Measurements from ENCODE around the gene KRT35.

The KRT35 gene

DNA sequence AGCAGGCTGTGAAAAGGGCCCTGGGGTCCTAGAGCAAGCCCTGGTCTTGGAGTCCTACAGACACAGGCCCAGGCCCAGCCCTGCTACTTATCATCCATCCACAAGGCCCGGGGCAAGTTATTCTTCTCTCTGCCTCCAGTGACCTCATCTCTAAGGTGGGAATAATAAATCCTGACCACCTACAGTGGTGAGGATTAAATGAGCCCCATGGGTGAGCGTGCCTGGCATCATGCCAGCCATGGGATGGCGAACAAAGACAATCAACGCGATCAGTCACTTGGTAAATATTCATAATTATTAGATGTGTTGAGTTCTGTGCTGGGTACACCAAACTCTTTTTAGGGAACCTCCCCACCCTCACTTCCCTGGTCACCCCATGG is 32.2 kb upstream of the KRT35 start:
- DNase-seq (ENCODE audit: low read depth): no peak
- TF ChIP-seq POLR2A (IDR thresholded peaks at IDR 0.05; ENCODE audit: extremely low read depth, insufficient read length): no peak
- no peak overlapping the region for H3K4me3 ChIP-seq (ENCODE audit: low read depth, low read length)

DNA sequence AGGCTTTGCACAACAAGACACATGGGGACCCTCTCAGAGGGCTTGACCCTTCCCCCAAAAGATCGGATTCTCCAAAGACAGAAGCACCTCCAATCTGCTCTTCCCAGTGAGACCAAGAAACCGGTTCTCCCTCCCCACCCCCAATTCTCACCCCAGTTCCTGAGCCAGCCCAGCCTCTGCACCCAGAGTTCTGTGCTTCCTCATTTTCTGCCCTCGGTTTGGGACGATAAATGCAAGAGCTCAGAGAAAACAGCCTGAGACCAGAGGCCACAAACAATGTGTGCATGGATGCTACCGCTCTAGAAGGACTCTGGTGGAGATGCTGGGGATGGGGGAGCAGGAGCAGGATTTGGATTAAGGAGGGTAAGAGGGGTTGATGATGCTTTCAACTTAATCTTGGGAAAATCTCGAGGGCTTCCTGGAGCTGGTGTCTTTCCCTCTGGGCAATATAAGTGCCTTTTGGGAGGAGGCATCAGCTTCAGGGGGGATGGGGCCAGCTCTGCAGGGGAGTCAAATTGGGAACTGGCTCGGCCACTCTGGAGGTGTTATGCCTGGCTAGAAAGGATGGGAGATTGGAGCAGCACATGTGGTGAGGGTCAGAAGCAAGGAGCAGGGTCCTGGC is 31.7 kb upstream of the KRT35 start:
- no peak for TF ChIP-seq MYC (IDR thresholded peaks at IDR 0.05; ENCODE audit: low read depth, low read length)
- TF ChIP-seq, protein P1, sequence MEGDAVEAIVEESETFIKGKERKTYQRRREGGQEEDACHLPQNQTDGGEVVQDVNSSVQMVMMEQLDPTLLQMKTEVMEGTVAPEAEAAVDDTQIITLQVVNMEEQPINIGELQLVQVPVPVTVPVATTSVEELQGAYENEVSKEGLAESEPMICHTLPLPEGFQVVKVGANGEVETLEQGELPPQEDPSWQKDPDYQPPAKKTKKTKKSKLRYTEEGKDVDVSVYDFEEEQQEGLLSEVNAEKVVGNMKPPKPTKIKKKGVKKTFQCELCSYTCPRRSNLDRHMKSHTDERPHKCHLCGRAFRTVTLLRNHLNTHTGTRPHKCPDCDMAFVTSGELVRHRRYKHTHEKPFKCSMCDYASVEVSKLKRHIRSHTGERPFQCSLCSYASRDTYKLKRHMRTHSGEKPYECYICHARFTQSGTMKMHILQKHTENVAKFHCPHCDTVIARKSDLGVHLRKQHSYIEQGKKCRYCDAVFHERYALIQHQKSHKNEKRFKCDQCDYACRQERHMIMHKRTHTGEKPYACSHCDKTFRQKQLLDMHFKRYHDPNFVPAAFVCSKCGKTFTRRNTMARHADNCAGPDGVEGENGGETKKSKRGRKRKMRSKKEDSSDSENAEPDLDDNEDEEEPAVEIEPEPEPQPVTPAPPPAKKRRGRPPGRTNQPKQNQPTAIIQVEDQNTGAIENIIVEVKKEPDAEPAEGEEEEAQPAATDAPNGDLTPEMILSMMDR (IDR thresholded peaks at IDR 0.05; ENCODE audit: low read depth, low read length): no peak
- no peak for TF ChIP-seq POLR2A (IDR thresholded peaks at IDR 0.05; ENCODE audit: extremely low read depth, insufficient read length)
- TF ChIP-seq, protein P2, sequence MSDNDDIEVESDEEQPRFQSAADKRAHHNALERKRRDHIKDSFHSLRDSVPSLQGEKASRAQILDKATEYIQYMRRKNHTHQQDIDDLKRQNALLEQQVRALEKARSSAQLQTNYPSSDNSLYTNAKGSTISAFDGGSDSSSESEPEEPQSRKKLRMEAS (IDR thresholded peaks at IDR 0.05; ENCODE audit: low read depth, low read length): no peak
- peak; percentile 15 for DNase-seq (ENCODE audit: low read depth)
- H3K4me3 ChIP-seq (ENCODE audit: low read depth, low read length): no peak overlapping the region

- no peak overlapping the region for H3K4me3 ChIP-seq (ENCODE audit: low read depth, low read length)
- DNase-seq (ENCODE audit: low read depth): no peak
- TF ChIP-seq, protein P2 (IDR thresholded peaks at IDR 0.05; ENCODE audit: low read depth, low read length): no peak
- TF ChIP-seq POLR2A (IDR thresholded peaks at IDR 0.05; ENCODE audit: extremely low read depth, insufficient read length) (no peak), MYC (IDR thresholded peaks at IDR 0.05; ENCODE audit: low read depth, low read length) (no peak)
- TF ChIP-seq, protein P1 (IDR thresholded peaks at IDR 0.05; ENCODE audit: low read depth, low read length): no peak
Observed at GRCh38 chr17:41511716-41512115, 30.8 kb upstream of the KRT35 start.

DNA sequence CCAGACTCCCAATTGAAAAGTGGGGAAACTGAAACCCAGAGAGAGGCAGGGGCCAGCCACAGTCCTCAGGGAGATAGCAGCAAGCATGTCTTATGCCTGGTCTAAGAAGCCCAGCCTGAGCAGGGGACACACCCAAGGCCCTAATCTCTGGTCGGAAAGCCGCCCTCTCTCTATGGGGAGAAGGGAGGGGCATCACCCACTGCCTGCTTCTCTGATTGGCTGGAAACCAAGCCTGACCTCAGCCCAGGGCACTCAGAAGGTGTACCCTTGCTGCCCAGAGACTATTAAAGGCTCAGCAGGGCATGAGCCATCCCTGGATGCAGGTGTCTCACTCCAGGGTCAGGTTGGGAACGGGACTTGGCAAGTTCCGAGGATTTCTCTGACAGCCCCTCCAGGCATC is 30.2 kb upstream of the KRT35 start:
- TF ChIP-seq, protein P1 (IDR thresholded peaks at IDR 0.05; ENCODE audit: low read depth, low read length): no peak
- TF ChIP-seq, protein P2 (IDR thresholded peaks at IDR 0.05; ENCODE audit: low read depth, low read length): no peak
- TF ChIP-seq POLR2A (IDR thresholded peaks at IDR 0.05; ENCODE audit: extremely low read depth, insufficient read length) (no peak), MYC (IDR thresholded peaks at IDR 0.05; ENCODE audit: low read depth, low read length) (no peak)
- no peak for DNase-seq (ENCODE audit: low read depth)
- H3K4me3 ChIP-seq (ENCODE audit: low read depth, low read length): no peak overlapping the region

GRCh38 chr17:41510251-41511065 is 29.5 kb upstream of the KRT35 start:
- TF ChIP-seq MYC (IDR thresholded peaks at IDR 0.05; ENCODE audit: low read depth, low read length) (no peak), POLR2A (IDR thresholded peaks at IDR 0.05; ENCODE audit: extremely low read depth, insufficient read length) (no peak)
- TF ChIP-seq, protein P1 (IDR thresholded peaks at IDR 0.05; ENCODE audit: low read depth, low read length): no peak
- TF ChIP-seq, protein P2 (IDR thresholded peaks at IDR 0.05; ENCODE audit: low read depth, low read length): no peak
- no peak for DNase-seq (ENCODE audit: low read depth)
- no peak overlapping the region for H3K4me3 ChIP-seq (ENCODE audit: low read depth, low read length)

DNA sequence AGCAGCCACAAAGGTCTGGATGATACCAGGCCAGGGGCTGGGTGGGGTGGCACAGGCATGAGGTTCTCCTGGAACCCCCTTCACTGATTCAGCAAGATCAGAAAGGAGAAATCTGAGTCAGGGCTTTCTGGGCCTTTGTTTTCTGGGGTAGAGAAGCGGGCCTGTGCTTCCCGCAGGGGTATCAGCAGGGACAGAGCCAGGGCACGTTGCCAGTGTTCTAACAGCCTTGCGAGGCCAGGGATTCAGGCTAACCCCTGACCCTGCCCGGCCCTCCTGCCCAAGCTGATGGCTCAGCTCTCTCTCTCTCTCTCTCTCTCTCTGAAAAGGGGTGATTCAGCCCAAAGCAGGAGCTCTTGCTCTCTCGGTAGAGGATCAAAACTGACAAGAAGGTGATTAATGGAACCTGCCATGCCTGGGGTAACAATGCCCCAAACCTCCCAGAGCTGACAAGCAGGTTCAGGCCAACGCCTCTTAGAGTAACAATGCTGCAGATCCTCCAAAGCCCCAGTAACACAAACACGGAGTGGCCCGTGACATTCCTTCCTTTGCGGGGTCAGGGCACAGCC is 26.4 kb upstream of the KRT35 start:
- TF ChIP-seq, protein P1 (IDR thresholded peaks at IDR 0.05; ENCODE audit: low read depth, low read length): no peak
- no peak for TF ChIP-seq MYC (IDR thresholded peaks at IDR 0.05; ENCODE audit: low read depth, low read length)
- TF ChIP-seq, protein P2 (IDR thresholded peaks at IDR 0.05; ENCODE audit: low read depth, low read length): no peak
- no peak for TF ChIP-seq POLR2A (IDR thresholded peaks at IDR 0.05; ENCODE audit: extremely low read depth, insufficient read length)
- no peak for DNase-seq (ENCODE audit: low read depth)
- H3K4me3 ChIP-seq (ENCODE audit: low read depth, low read length): no peak overlapping the region

Measured in NB4 (cell line).